IPS DF 4.7 (cell line): ENCODE measurements around the gene NT5DC1.
A peak's percentile ranks its signal among the peaks of the same experiment; 100 is the strongest.

Experiments
- DNase-seq: peaks from one replicate; pipeline ENCODE4 v3.0.0-alpha.2; 2013; ENCODE audit warnings: low spot score; ENCODE audit errors: extremely low read depth

The NT5DC1 gene

GRCh38 chr6:116239256-116239655 lies 138.6 kb downstream of the NT5DC1 start:
- no peak for DNase-seq

- DNase-seq = no peak
Measured at GRCh38 chr6:116239856-116240255, 139.2 kb downstream of the NT5DC1 start.

- no peak for DNase-seq
Measured at GRCh38 chr6:116244284-116244683, 143.6 kb downstream of the NT5DC1 start.

- DNase-seq = no peak
Measured at GRCh38 chr6:116246089-116246488, 145.4 kb downstream of the NT5DC1 start.

- no peak for DNase-seq
Measured at GRCh38 chr6:116247285-116247684, 146.6 kb downstream of the NT5DC1 start.

- no peak for DNase-seq
Measured at GRCh38 chr6:116248577-116248976, 147.9 kb downstream of the NT5DC1 start.

- DNase-seq = no peak
Measured at GRCh38 chr6:116251568-116252384, 151.1 kb downstream of the NT5DC1 start.

GRCh38 chr6:116253188-116253504 lies 152.5 kb downstream of the NT5DC1 start:
- no peak for DNase-seq

GRCh38 chr6:116253505-116254296 lies 153.0 kb downstream of the NT5DC1 start, which contains the start of gene TSPYL4:
TSPYL4 (minus strand) TSS chr6:116254075; CDS start chr6:116254008, 67 bp downstream.
- peak; percentile 91 for DNase-seq

- no peak for DNase-seq
Measured at GRCh38 chr6:116254297-116255056, 153.8 kb downstream of the NT5DC1 start.

- DNase-seq = no peak
Measured at GRCh38 chr6:116255246-116255800, 154.7 kb downstream of the NT5DC1 start.

GRCh38 chr6:116256694-116257093 lies 156.0 kb downstream of the NT5DC1 start:
- DNase-seq = no peak

GRCh38 chr6:116258520-116258919 lies 157.9 kb downstream of the NT5DC1 start:
- no peak for DNase-seq

GRCh38 chr6:116263353-116263752 lies 162.7 kb downstream of the NT5DC1 start:
- no peak for DNase-seq

- DNase-seq = no peak
Measured at GRCh38 chr6:116265041-116265829, 164.6 kb downstream of the NT5DC1 start.

GRCh38 chr6:116266803-116267202 lies 166.2 kb downstream of the NT5DC1 start:
- no peak for DNase-seq

- DNase-seq = no peak
Measured at GRCh38 chr6:116267836-116268588, 167.4 kb downstream of the NT5DC1 start.

- no peak for DNase-seq
Measured at GRCh38 chr6:116268589-116269293, 168.1 kb downstream of the NT5DC1 start.

- no peak for DNase-seq
Measured at GRCh38 chr6:116271149-116271708, 170.6 kb downstream of the NT5DC1 start.
